CD14-positive monocyte (primary cell): ENCODE data around the gene TEX48. TPM values are rescaled to one million over a fixed set of nuclear protein-coding genes. Genes with fewer than 3 reads are reported as not detected.

Experiments used
- DNase-seq, 3 donors: peaks; one replicate each; pipeline ENCODE4 v3.0.0-alpha.2; 2011 to 2022
- H2AFZ ChIP-seq: 2 replicates; pipeline ENCODE4 v1.6.0; 2012; ENCODE audit warnings: mild to moderate bottlenecking, low read depth, low read length, inconsistent platforms; ENCODE audit not compliant: insufficient read depth, poor library complexity, severe bottlenecking
- H3K27ac ChIP-seq, 2 donors: 1 replicate in 1 of 2; 2 replicates in 1 of 2; pipeline ENCODE4 v1.5.1; 2012 to 2013; ENCODE audit warnings: low read length in 2 of 2, control low read depth in 1 of 2, inconsistent platforms in 1 of 2, low read depth in 1 of 2, mild to moderate bottlenecking in 1 of 2
- H3K27me3 ChIP-seq, 2 donors: one replicate each; pipeline versions ENCODE4 v1.6.0 to v1.6.1; 2011 to 2013; ENCODE audit warnings: low read length in 2 of 2; ENCODE audit not compliant: control insufficient read depth in 2 of 2, insufficient read depth in 2 of 2
- H3K36me3 ChIP-seq, 2 donors: replicated peaks in 1 of 2; 1 replicate in 1 of 2; 2 replicates in 1 of 2; pipeline versions ENCODE4 v1.5.1 to v1.6.1; 2012 to 2013; ENCODE audit warnings: low read length in 2 of 2, control low read depth in 1 of 2, inconsistent platforms in 1 of 2, mild to moderate bottlenecking in 1 of 2; ENCODE audit not compliant: insufficient read depth in 2 of 2, control insufficient read depth in 1 of 2
- H3K4me1 ChIP-seq, 2 donors: 1 replicate in 1 of 2; 2 replicates in 1 of 2; pipeline versions ENCODE4 v1.5.1 to v1.6.1; 2012 to 2013; ENCODE audit warnings: low read length in 2 of 2, control low read depth in 1 of 2, inconsistent platforms in 1 of 2, mild to moderate bottlenecking in 1 of 2, moderate library complexity in 1 of 2; ENCODE audit not compliant: insufficient read depth in 2 of 2, control insufficient read depth in 1 of 2
- H3K4me2 ChIP-seq: replicated peaks from 2 replicates; pipeline ENCODE3; 2012; ENCODE audit warnings: low read length, moderate library complexity, mild to moderate bottlenecking; ENCODE audit not compliant: poor library complexity, severe bottlenecking; ENCODE audit errors: extremely low read depth
- H3K4me3 ChIP-seq, 3 experiments: fragments of 200-600 bp in 1 of 3; sonication (generic) in 1 of 3; replicated peaks in 1 of 3; 1 replicate in 2 of 3; 2 replicates in 1 of 3; pipeline ENCODE4 v1.5.1; 2011 to 2013; ENCODE audit warnings: low read length in 3 of 3, mild to moderate bottlenecking in 3 of 3, control low read depth in 2 of 3, low read depth in 2 of 3, inconsistent platforms in 1 of 3, moderate library complexity in 1 of 3
- H3K79me2 ChIP-seq: 2 replicates; pipeline ENCODE4 v1.6.0; 2012; ENCODE audit warnings: mild to moderate bottlenecking, control low read depth, inconsistent platforms, low read length, moderate library complexity; ENCODE audit not compliant: insufficient read depth
- H3K9ac ChIP-seq: 2 replicates; pipeline ENCODE4 v1.6.0; 2017; ENCODE audit warnings: low read length, mild to moderate bottlenecking; ENCODE audit not compliant: insufficient read depth, poor library complexity, severe bottlenecking
- H3K9me3 ChIP-seq, 2 donors: replicated peaks in 1 of 2; 1 replicate in 1 of 2; 2 replicates in 1 of 2; pipeline versions ENCODE4 v1.5.1 to v1.6.1; 2012 to 2013; ENCODE audit warnings: low read length in 2 of 2, control low read depth in 1 of 2; ENCODE audit not compliant: control insufficient read depth in 1 of 2, insufficient read depth in 1 of 2
- H4K20me1 ChIP-seq: 2 replicates; pipeline ENCODE4 v1.6.0; 2012; ENCODE audit warnings: mild to moderate bottlenecking, low read length, control low read depth, moderate library complexity; ENCODE audit not compliant: insufficient read depth
- H3K27ac Mint-ChIP-seq, 7 donors: one replicate each; pipeline ENCODE4 v1.8.0; 2020; ENCODE audit warnings: mild to moderate bottlenecking in 7 of 7, mixed read lengths in 7 of 7, moderate library complexity in 6 of 7, inconsistent platforms in 2 of 7
- H3K27me3 Mint-ChIP-seq, 3 donors: one replicate each; pipeline ENCODE4 v1.8.0; 2021 to 2022; ENCODE audit warnings: low read depth in 3 of 3, mild to moderate bottlenecking in 3 of 3, mixed read lengths in 3 of 3, moderate library complexity in 3 of 3, inconsistent platforms in 1 of 3
- H3K36me3 Mint-ChIP-seq, 2 donors: one replicate each; pipeline ENCODE4 v1.8.0; 2020; ENCODE audit warnings: mixed read lengths in 2 of 2, inconsistent platforms in 1 of 2, mild to moderate bottlenecking in 1 of 2
- H3K4me1 Mint-ChIP-seq: one replicate; pipeline ENCODE4 v1.8.0; 2020; ENCODE audit warnings: mild to moderate bottlenecking, mixed read lengths
- H3K4me3 Mint-ChIP-seq, 2 donors: one replicate each; pipeline ENCODE4 v1.8.0; 2020; ENCODE audit warnings: mild to moderate bottlenecking in 2 of 2, mixed read lengths in 2 of 2, moderate library complexity in 1 of 2
- H3K9me3 Mint-ChIP-seq, 7 donors: one replicate each; pipeline ENCODE4 v1.8.0; 2020 to 2022; ENCODE audit warnings: mixed read lengths in 7 of 7, mild to moderate bottlenecking in 6 of 7, moderate library complexity in 6 of 7, inconsistent platforms in 2 of 7
- WGBS: methylation state at CpG from one replicate; pipeline ENCODE4 v1.1.5; 2013; ENCODE audit warnings: missing lambda C conversion rate; ENCODE audit not compliant: insufficient coverage; 5-methylcytosine and 5-hydroxymethylcytosine counted together
- intact Hi-C, 2 donors: fragments of 100-400 bp; cut with micrococcal nuclease; formaldehyde crosslinking; loops; one replicate each; pipeline versions ENCODE4 v1.15.0 to v1.15.1; 2023
- polyA plus RNA-seq, 3 donors: library from polyadenylated mRNA; depleted of rRNA in 1 of 3; unstranded in 2 of 3; stranded (reverse) in 1 of 3; fragments of 300-500 nt in 2 of 3; fragments of >200 nt in 1 of 3; fragmentation: Illumina TruSeq in 2 of 3; gene quantifications; 1 replicate in 2 of 3; 2 replicates in 1 of 3; pipeline ENCODE4 v1.2.3, GENCODE V29; 2012 to 2021
- TF ChIP-seq, protein P1 (sequence below): fragments of 200-600 bp; IDR thresholded peaks from one replicate; pipeline ENCODE4 v1.8.0; 2022; ENCODE audit warnings: antibody characterized with exemption, mild to moderate bottlenecking

The TEX48 gene
- polyA plus RNA-seq, 3 donors: not detected

DNA sequence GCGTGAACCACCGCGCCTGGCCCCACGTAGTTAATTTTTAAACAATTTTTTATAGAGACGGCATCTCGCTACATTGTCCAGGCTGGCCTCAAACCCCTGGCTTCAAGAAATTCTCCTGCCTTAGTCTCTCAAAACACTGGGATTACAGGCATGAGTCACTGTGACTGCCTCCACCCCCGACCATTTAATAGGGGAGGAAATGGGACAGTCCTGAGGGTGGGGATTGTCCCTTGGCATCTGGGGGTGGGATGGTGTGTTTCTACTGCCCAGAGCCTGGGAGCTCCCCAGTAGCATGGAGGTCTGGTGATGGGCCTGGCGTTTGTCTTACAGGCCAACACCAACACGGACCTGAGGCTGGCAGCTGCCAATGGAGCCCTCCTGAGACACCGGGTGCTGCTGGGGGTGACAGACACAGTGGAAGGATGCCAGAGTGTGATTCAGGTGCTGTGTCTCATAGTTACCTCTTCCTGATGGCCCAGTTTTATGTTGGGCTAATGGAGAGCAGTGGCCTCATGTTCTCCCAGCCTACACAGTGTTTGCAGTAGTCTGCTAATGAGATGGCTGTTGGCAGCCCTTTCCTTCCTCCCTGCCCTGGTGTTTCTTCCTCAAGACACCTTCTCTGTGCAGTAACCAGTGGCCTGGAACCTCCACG is 48.4 kb downstream of the TEX48 start:
- Histone ChIP-seq H3K27ac (no peak overlapping the region), H3K4me2 (no peak overlapping the region), H3K36me3 (peaks cover 85 to 98% of the 10 kb centered on the region in 2 donors), H3K4me1 (no peaks in the 10 kb centered on the region), H3K9ac (no peak overlapping the region), H3K4me3 (no peak overlapping the region), H2AFZ (no peak overlapping the region), H3K79me2 (no peaks in the 10 kb centered on the region), H3K27me3 (no peaks in the 10 kb centered on the region), H3K9me3 (no peaks in the 10 kb centered on the region), H4K20me1 (no peaks in the 10 kb centered on the region)
- WGBS: 96% methylated on average over 10 of the region's 11 CpGs
- H3K36me3 Mint-ChIP-seq: peaks cover 91 to 97% of the 10 kb centered on the region in 2 donors
- no peak overlapping the region for H3K4me3 Mint-ChIP-seq
- no peaks in the 10 kb centered on the region for H3K4me1 Mint-ChIP-seq
- H3K9me3 Mint-ChIP-seq: no peaks in the 10 kb centered on the region
- H3K27ac Mint-ChIP-seq: no peak overlapping the region
- intact Hi-C loops: no loop called here
- TF ChIP-seq, protein P1, sequence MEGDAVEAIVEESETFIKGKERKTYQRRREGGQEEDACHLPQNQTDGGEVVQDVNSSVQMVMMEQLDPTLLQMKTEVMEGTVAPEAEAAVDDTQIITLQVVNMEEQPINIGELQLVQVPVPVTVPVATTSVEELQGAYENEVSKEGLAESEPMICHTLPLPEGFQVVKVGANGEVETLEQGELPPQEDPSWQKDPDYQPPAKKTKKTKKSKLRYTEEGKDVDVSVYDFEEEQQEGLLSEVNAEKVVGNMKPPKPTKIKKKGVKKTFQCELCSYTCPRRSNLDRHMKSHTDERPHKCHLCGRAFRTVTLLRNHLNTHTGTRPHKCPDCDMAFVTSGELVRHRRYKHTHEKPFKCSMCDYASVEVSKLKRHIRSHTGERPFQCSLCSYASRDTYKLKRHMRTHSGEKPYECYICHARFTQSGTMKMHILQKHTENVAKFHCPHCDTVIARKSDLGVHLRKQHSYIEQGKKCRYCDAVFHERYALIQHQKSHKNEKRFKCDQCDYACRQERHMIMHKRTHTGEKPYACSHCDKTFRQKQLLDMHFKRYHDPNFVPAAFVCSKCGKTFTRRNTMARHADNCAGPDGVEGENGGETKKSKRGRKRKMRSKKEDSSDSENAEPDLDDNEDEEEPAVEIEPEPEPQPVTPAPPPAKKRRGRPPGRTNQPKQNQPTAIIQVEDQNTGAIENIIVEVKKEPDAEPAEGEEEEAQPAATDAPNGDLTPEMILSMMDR: no peak
- H3K27me3 Mint-ChIP-seq: peaks cover 0 to 3% (median 2%) of the 10 kb centered on the region in 3 donors
- no peak for DNase-seq

DNA sequence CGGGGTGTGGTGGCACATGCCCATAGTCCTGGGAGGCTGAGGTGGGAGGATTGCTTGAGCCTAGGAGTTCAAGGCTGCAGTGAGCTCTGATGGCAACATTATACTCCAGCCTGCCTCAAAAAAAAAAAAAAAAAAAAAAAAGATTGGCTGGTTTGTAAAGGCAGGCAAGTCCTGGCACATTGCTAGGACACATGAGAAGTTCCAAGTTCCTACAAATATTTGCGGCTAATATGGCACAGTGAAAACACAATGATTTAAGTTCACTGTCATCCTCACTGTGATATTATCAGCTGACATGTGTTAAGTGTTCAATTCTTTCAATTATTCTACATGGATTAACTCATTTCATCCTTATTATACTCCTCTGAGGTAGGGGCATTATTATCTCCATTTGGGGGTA is 50.8 kb downstream of the TEX48 start:
- WGBS: no CpG with 5 or more reads among the region's 2 CpGs
- Histone ChIP-seq H3K4me2 (no peak overlapping the region), H3K27me3 (no peaks in the 10 kb centered on the region), H3K9me3 (no peaks in the 10 kb centered on the region), H3K27ac (no peak overlapping the region), H3K4me3 (no peak overlapping the region), H3K9ac (no peak overlapping the region), H3K79me2 (no peaks in the 10 kb centered on the region), H2AFZ (no peak overlapping the region), H3K4me1 (no peaks in the 10 kb centered on the region), H4K20me1 (no peaks in the 10 kb centered on the region), H3K36me3 (peaks cover 92 to 100% of the 10 kb centered on the region in 2 donors)
- Mint-ChIP-seq H3K4me3 (no peak overlapping the region), H3K4me1 (no peaks in the 10 kb centered on the region), H3K9me3 (no peaks in the 10 kb centered on the region), H3K27ac (peak overlapping the region in 1 of 7 donors; percentile 10), H3K27me3 (peaks cover 0 to 3% (median 2%) of the 10 kb centered on the region in 3 donors), H3K36me3 (peaks cover 91 to 97% of the 10 kb centered on the region in 2 donors)
- intact Hi-C loops: no loop called here
- TF ChIP-seq, protein P1: no peak
- no peak for DNase-seq
